Activated CD4-positive, CD25-positive, alpha-beta regulatory T cell treated with anti-CD3 and anti-CD28 coated beads, Interleukin-2, amount 50 U/mL, for 24 hours (primary cell): ENCODE data around the gene C15orf40.
"Not testable (repeated sequence)": the region's sequence is repeated elsewhere in the genome, so short reads cannot be mapped to it uniquely, and the experiment has no call there.

Experiments
- ATAC-seq, 2 donors: fragments of 150-1000 bp; cut with Tn5 transposase; one replicate each; pipeline ENCODE4 v1.10.0; 2021; ENCODE audit warnings: mild to moderate bottlenecking in 1 of 2, moderate library complexity in 1 of 2

Gene C15orf40

DNA sequence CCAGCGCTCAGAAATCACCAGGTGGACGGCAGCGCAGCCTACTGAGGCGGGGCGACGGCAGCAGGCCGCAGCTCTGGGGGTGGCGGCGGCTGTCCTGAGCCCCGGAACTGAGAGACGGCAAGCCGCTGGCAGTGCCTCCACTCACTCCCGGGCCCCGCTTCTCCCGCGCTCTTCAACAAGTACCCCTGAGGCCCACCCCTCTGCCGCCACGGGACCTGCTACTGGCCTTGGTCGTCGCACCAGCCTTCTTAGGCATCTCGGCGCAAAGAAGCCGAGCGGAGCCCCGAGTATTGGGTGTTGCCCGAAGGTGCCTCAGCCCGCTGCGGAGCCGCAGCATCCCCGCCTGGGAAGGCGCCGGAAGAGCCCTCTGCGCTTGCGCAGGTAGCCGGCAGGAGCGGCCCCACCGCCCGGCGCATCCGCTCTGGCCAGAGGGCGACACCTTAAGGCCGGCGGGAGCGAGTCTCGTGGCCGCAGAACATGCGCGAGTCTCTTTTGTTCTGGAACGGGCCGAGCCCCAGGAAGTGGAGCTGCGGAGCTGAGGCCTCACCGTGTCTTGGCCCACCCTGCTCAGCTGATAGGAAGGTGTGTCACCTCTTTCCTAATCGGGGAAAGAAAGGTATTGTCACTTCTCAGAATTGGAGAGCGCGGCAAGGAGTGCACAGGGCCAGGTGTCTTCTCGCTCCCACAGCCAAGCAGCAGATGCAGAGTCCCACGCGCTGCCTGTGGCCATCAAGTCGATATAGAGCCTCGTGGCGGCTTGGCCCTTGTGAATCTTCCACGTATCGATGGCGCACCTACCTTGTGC, at the start of gene C15orf40:
Gene C15orf40, minus strand, starts transcription at position 369 of the 805 bp plus-strand sequence. Its CDS starts 32 bp downstream, at position 337.
- ATAC-seq = peak; percentile 80 to 87

DNA sequence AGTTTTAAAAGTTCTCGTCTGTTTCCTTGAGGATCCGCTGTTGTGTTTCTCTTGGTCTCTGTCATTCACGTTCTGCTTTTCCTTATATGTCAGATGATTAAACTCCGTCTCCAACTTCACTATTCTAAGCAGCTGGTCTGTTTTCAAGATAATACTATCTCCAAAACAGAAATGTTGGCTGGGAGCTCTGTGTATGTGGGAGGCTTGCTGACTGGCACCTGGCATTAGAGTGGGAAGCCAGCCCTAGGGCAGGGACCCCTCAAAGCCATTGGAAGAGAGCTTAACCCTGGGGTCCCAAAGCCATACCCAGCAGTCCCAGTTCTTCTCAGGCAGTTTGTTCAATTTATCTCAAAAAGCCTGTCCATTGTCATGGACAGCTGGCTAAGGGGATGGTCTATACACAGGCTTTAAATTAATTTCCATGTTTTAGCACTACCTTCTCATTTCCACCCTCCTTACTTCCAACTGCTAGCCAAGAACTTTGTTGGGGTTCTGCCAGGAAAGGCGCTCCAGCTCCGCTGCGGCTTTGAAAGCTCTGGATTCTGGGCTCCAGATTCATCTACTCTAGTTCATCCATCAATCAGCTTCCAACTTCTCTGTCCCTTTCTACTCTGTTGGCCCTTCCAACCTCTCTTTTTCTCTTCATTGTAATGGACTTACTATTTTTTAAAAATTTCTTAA, 46.4 kb upstream of the C15orf40 start:
- no peak for ATAC-seq

DNA sequence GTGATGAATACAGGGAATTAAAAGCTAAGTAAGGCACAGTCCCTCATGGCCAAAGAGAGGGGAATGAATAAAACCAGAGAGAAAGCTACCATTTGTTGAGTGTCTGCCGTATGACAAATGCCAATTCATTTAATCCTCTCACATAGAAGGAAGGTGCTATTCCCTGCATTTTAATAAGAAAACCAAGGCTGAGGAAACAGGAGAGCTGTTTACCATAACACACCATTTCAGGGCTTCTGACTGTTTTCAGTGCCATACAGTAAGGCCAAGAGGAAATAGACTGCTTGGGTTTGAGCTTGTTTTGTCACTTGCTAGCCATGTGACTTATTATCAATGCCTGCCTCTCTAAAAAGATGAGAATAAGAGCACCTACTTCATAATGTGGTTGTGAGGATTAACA, 45.6 kb upstream of the C15orf40 start:
- no peak for ATAC-seq

DNA sequence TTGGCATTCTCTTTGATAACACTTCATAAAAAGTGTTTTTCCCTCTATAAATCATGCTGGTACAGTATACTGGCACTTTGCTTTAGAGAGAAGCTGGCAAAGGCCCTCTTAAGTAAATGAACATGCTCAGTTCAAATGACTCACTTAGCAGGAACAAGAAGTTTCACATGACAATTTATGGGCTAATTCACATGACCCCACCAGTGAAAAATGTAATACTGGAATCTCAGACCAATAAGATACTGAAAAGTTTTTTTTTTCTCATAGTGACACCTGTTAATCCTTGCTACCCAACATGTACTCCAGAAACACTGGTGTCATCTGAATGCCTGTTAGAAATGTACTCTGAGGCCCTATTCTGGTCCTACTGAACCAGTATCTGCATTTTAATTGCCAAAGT, 41.7 kb upstream of the C15orf40 start:
- no peak for ATAC-seq

DNA sequence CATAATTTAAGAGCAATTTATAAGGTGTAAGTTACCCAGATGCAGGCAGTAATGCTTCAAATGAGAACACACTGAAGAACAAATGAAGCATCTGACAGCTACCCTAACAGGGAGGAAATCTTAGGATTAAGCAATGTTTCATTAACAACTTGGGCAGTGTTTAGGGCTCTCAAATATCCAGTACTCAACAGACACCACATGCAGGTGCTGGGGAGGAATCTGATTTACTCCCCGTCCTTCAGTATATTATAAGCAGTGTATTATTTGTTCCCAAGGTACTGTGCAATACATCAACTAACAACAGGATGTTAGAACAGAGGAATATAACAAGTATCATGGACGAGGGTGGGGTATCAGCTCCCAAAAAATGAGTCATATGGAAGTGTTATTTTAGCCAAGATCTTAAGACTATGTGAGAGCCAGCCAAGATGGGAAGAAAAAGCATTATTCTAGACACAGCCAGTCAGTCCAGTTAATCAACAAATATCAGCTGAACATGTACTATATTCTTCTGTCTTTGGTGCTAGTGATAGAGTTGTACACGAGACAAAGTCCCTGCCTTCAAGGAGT, 35.2 kb upstream of the C15orf40 start:
- no peak for ATAC-seq

DNA sequence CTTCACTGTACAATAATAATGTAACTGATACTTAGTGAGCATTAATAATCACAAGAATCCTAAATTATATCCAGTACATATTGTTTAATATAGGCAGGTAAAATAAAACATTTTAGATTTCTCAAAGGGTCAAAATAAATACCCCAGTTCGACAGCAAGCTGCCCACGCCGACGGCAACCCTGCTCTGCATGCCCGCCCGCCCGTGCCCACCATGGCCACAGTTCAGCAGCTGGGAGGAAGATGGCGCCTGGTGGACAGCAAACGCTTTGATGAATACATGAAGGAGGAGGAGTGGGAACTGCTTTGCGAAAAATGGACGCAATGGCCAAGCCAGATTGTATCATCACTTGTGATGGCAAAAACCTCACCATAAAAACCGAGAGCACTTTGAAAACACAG, 32.7 kb upstream of the C15orf40 start:
- no peak for ATAC-seq

DNA sequence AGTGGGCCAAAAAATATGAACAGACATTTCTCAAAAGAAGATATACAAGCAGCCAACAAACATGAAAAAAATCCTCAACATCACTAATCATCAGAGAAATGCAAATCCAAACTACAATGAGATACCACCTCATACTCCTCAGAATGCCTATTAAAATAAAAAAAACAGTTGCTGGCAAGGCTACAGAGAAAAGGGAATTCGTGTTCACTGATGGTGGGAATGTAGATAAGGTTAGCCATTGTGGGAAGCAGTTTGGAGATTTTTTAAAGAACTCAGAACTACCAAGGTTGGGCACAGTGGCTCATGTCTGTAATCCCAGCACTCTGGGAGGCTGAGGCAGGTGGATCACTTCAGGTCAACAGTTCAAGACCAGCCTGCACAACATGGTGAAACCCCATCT, 27.8 kb upstream of the C15orf40 start:
- ATAC-seq = no peak

DNA sequence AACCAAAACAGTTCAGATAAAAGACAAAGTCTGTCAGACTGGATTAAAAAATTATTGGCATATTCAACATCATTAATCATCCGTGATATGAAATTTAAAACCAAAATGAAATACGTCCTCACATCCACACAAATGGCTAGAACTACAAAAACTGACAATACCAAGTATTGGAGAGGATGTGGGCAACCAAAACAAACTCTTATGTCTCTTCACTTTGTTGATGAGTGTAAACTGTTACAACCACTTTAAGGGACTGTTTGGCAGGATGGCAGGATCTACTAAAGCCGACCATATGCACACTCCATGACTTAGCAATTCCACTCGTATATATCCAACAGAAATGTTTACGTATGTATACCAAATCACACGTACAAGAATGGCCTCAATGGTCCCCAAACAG, 24.8 kb upstream of the C15orf40 start:
- ATAC-seq = no peak

DNA sequence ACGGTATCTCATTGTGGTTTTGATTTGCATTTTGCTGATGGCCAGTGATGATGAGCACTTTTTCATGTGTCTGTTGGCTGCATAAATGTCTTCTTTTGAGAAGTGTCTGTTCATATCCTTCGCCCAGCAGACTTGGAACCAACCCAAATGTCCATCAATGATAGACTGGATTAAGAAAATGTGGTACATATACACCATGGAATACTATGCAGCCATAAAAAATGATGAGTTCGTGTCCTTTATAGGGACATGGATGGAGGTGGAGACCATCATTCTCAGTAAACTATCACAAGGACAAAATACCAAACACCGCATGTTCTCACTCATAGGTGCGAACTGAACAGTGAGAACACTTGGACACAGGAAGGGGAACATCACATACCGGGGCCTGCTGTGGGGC, 19.8 kb upstream of the C15orf40 start:
- ATAC-seq = not testable (repeated sequence)

DNA sequence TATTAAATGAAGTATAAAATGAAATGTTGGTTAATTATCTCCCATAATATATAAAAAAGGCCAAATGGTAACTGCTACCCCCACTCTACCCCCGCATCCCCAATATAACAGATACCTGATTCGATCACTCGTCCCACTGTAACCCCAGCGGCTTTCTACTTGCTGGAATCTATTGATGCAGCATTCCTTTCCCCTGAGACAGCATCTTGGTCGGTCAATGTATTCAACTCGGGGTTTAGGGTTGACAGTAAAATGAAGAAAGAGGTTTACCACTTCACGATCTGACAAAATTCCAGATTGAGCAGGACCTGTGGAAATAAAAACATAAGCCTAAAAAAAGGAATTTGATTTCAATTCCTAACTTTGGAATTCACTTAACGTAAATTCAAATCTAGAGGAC, 18.6 kb upstream of the C15orf40 start:
- no peak for ATAC-seq

DNA sequence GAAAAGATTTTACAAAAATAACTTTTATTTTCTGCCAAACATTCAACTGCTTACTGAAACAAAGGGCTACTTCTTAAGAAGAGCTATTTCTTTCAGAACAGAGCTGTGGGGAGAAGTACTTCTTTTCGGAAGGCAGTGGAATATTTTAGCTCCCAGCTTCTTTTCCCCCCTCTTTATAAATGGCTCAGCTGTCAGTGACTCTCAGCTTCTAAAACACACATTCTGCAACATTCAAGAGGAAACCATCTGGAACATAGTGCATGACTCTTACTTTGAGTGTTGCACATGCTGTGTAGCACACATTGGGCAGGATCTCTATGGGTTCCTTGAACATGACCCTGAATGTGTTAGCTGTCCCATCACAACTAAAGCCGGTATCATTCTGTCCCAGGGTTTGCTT, 7.0 kb upstream of the C15orf40 start:
- ATAC-seq = no peak

DNA sequence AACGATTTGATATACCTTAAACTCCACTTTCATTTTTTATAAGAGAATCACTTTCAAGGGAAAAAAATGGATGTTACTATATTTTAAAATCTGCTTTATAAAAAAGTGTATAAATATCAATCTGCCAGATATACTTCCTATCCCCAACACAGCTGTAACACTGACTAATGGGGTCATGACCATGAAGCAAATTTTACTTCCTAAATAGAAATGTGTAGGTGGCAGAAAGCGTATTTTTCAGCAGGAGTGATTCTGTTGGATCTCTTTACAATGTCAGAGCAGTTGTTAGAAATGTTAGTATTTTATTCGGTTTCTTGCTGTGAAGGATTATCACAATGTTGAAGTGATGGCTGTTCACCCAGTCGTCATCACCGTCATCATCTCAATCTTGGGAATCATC, 5.5 kb upstream of the C15orf40 start:
- ATAC-seq = no peak

DNA sequence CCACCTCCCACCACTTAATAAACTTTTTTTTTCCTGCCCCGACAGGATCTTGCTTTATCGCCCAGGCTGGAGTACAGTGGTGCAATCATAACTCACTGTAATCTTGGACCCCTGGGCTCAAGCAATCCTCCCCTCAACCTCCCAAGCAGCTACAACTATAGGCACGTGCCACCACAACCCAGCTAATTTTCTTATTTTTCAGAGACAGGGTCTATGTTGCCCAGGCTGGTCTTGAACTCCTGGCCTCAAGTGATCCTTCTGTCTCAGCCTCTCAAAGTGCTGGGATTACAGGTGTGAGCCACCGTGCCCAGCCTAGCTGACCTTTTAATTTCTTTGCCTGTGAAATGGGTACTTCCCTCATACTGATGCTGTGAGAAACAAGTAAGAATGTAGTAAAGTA, 3.9 kb upstream of the C15orf40 start:
- ATAC-seq = no peak

DNA sequence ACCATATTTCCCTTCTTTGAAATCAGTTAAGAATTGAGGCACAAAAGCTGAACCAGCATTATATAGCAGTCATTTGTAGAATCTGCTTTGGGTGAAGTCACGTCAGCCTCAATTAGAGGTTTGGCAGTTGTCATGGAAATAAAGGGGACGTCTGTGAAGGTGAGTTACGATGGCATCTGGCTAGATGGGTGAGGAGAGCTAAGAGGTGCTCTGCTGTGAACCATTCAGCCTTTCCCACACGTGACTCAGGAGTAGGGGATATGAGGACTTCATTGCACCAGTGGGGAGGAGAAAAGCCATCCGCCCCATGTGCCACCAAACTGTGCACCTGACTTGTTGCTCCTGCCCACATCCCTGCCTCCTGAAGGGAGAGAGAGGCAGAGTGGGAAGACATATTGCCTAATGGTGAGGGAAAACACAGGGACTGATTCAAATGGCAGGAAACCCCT, 2.8 kb upstream of the C15orf40 start:
- ATAC-seq = peak in 1 of 2 donors; percentile 8

DNA sequence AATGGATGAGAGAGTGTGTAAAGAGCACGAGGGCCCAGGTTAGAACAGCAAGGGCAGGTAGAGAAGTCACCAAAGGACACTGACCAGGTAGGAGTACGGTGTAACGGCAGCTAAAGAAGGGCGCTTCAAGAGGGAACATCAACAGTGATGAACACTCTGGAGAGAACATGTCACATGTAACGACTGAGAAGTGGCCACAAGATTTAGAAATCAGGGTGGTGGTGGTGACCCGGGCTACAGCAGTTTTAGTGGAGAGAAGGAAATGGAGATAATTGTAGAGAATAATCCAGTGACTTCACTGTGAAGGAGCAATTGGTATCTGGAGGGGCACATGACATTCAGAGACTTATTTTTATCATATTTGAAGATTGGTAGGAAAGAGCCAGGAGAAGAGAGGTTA, 1.2 kb upstream of the C15orf40 start:
- no peak for ATAC-seq

DNA sequence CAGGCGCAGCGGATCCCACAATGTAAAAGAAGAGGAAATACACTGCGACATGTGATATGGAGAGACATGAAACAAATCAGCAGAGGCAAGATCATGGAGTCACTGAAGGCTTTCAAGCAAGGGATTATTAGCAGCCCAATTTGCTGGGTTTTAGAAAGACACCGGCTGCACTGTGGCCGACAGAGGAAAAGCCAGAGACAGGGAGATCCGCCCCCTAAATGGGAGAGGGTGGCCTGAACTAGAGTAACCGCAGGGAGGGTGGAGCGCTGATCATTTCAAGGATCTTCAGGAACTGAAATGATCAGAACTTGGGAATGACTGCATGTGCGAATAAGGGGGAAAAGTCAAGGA, 612 bp upstream of the C15orf40 start:
- ATAC-seq = no peak

DNA sequence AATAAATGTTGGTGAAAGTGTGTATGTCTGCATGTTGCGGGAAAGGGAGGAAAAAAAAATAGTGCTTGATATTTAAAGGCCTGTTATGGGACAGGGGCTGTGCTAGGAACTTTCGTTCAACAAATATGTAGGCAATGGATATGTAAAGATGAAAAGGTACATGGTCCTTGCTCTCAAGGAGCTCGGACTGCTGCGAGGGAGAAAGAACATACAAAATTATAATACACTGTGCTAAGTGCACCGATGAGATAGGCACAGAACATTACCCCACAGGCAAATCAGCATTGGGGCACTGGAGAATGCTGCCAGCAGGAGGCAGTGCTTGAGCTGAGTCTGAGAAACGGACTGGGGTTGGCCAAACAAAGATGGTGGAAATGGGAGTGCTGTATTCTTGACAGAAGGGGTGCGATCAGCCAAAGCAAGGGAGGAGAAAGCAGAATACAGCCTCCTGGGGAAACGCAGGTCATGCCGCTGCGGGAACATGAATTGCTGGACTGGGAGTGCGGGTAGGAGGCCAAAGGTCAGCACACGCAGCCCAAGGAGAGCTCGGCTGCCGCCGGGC, 649 bp downstream of the C15orf40 start:
- ATAC-seq = peak; percentile 62 to 67

DNA sequence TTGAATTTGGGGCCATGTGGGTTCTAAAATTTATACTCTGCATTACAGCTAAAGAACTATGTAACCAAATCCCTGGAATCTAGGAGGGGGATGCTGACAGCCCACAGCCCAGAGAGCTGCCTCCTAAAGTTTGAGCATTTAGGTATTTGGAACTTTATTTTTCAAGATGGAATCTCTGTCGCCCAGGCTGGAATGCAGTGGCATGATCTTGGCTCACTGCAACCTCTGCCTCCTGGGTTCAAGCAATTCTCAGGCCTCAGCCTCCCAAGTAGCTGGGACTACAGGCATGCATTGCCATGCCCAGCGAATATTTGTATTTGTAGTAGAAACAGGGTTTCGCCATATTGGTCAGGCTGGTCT, 10.8 kb downstream of the C15orf40 start:
- not testable (repeated sequence) for ATAC-seq

DNA sequence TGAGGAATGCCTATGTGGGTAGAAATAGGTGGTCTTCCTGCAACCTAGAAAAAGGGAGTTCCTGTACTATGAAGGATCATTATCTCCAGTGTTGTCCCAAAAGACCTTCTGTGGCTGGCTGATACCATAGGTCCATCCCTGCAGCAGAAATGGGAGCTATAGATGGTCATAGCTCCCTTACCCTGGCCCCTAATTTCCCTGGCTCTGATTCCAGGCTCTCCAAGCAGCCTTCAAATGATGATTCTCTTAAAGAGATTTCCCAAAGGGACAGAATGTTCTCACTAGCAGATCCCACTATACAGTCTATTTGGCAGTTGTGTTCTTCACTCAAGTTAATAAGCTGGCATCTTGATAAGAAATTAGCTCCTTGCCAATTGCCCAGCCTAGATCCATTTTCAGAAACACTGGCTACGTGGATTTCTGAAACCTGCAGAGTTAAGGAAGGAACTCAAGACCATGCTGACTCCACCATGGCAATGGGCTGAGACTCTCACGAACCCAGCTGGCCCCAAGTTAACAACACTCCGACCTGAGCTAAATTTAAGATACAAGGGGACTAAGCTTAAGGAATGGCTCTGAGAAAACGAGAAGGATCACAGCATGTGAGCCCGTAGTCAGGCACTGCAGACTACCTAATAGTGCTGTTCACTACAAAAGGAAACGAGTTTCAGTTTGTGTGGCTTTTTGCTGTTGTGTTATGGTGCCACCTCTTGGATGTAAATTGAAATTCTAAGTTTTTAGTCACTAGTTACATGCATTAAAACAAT, 11.4 kb downstream of the C15orf40 start:
- peak; percentile 84 to 90 for ATAC-seq

DNA sequence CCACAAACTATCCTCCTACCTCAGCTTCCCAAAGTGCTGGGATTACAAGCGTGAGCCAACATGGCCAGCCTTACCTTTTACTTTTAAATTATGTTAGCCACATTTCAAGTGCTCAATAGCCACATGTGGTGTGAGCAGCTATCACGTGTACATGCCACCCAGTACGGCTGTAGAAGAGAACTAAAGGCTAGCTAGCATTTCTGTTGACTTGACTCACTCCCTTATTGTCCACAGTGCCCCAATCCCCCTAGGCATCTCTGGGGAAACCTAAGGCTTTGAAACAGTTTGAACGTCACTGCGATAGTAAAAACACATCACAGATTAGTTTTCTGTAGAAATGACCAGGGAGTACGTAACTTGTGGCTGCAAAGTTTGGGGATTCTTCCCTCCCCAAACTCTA, 12.0 kb downstream of the C15orf40 start:
- ATAC-seq = no peak

DNA sequence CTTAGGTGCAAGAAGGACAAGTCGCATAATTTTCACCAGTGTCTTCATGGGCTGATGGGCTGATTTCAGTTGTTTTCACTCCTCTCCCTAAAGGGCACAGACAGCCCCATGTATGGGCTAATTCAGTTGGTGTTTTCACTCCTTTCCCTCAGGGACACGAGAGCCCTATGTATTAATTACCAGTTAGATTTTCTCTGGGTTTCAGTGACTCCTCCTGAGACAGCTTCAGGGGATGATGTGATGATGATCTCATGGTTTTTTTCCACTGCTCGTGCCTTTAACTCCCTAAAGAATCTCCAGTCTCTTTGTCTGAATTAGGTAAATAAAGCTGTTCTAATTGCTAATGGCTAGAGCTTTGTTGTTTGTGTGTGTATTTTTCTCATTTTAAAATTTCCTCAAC, 15.5 kb downstream of the C15orf40 start:
- no peak for ATAC-seq

DNA sequence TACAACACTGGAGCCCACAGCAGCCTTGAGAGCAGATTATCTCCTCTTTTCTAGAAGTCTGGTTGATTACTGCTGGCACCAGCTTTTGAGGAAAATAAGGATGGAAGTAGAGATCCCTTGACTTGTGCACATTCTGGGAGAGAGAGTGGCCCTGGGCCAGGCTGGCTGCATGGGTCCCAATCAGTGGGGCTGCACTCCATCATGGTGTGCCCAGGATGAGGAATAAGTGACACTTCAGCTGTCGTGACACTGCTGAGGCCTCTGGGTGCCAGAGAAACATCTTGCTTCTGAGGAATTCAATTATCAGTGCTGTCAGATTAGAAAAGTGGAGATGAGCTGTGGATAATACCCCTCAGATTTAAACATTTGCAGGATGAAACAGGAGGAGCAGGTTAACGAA, 16.4 kb downstream of the C15orf40 start:
- ATAC-seq = no peak

DNA sequence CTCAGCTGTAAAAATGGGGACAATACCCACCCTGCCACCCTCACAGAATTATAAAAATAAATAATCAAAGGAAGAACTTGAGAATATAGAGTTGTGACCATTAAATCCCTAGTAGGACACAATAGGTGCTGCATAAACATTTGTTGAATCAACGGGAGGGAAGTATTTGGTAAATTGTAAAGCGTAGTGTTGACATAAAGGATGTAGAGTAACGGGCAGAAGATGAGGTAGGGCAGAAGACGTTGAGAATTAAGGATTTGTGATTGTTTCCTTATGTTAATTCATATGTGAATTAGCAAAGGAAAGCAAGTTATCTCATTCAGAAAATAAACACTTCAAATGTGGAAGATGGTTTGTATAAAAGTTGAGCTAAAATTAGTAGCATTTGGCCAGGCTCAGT, 18.3 kb downstream of the C15orf40 start:
- ATAC-seq = no peak
